K562 treated with DMSO at 1 percent for 24 hours (cell line): ENCODE results near the gene CENPS. TPM values are rescaled to one million over a fixed set of nuclear protein-coding genes. Genes with fewer than 3 reads are reported as not detected.

Source experiments
- total RNA-seq: library from RNA; unstranded; fragments of 300-600 nt; gene quantifications from 2 replicates; pipeline ENCODE4 v1.2.3, GENCODE V29; 2022; ENCODE audit warnings: low read depth; ENCODE audit not compliant: insufficient read depth

The CENPS gene
- 33.5 and 42.4 TPM in 2 replicates for total RNA-seq

DNA sequence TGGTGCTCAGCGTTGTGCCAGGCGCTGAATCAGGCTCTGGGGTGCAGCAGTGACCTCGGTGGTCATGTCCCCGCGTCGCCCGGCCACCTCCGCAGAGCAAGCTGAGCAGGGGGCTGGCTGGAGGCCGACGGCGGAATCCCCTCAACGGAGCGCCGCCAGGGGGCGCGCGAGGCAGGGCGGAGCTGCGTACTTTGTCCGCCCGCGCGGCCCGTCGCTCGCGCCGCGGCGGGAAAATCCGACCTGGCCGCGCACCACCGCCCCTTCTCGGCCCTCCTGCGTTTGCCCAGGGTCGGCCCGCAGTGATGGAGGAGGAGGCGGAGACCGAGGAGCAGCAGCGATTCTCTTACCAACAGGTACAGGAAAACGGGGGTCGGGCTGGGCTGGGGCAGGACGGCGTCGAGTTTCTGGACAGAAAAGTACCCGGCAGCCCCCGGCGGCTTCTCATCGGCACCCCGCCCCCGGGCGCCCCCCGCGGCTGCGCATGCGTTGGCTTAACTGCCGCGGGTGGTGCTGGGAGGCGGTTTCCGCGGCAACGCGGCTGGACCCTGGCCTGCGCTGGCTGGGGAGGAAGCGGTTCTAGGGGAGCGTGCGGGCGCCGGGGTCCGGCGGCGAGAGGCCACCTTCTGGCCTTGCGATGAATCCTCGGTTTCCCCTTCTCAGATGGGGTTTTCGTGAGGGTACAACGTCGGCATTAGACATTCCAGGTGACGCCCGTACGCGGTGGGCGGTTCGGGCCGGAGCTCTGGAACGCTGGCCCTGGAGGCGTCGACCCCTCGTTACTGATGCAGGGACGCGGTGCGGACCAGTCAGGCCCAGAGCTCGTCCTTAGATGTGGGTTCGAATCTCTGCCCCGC is at the start of gene CENPS:
CENPS (plus strand) TSS at position 218 of the 854 bp plus-strand sequence; CDS start at position 303, 85 bp downstream.

GRCh38 chr1:10398734-10399443 is 31.3 kb upstream of the CENPS start, which contains the start of gene PGD:
PGD (plus strand) TSS chr1:10399064; CDS start chr1:10399118, 54 bp downstream.

GRCh38 chr1:10449751-10450150 is 19.5 kb downstream of the CENPS start, which contains the start of gene CORT:
CORT (plus strand) TSS chr1:10450031; CDS start chr1:10450224, 193 bp downstream.

DNA sequence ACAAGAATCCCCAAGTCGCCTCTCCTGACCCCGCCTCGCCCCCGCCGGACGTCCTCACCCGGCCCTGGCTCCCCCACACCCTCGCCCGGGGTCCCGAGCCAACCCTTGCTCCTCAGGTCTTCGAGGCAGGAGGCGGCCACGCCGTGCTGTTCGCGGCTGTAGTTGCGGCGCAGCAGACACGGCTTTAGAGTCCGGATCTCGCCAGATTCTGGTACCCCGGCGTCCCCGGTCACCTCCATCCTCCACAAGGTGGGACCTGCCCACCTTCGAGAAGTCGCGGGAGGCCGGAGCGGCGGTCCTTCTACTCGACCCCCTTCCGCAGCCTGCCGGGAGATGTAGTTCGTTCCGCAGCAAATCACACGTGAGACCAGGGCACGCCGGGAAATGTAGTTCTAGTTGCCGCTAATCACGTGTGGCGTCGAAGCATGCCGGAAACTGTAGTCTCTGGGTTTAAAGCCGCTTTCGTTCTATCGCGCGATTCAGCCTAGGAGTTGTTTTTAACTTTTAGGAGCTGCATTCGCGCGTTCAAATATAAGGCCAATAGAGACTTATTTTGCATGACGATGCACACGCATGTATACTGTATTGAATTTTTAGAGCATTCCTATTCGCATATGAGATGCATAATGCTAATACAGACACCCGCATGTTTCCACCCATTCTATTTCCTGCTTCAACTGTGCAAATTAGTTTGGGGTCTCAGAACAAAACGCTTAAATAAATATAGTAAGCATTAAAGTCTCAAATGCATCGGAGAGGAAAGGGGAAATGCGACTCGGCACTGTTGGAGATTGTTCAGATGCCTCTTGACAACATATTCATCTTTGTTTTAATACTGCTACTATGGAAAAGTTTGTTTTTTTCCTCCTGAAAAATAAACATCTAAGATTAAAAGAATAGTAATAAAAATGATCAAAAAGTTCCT is 42.2 kb downstream of the CENPS start, which contains the start of gene DFFA:
DFFA (minus strand) TSS at position 310 of the 925 bp plus-strand sequence; CDS start at position 239, 71 bp downstream.

GRCh38 chr1:10474613-10475507 is 44.6 kb downstream of the CENPS start, which contains the start of gene PEX14:
PEX14 (plus strand) TSS chr1:10474950; CDS start chr1:10474967, 17 bp downstream.

Other genes with a start within 250 kb of the CENPS start
- gene KIF1B, start 219.9 kb upstream of the CENPS start, total RNA-seq, result 15.0 and 17.9 TPM in 2 replicates
- gene PGD, start 31.4 kb upstream of the CENPS start, total RNA-seq, result 425 and 427 TPM in 2 replicates
- gene CORT, start 19.6 kb downstream of the CENPS start, total RNA-seq, result 0.42 TPM in 1 of 2 replicates, not detected in the other
- 30.5 and 30.8 TPM in 2 replicates for gene DFFA, start 42.1 kb downstream of the CENPS start, total RNA-seq
- 60.2 and 60.5 TPM in 2 replicates for gene PEX14, start 44.5 kb downstream of the CENPS start, total RNA-seq